GM19372 (cell line): ENCODE measurements around the gene ACCSL.
A peak's percentile ranks its signal among the peaks of the same experiment; 100 is the strongest.

Experiments
- ATAC-seq: cut with Tn5 transposase; IDR thresholded peaks from one replicate; pipeline ENCODE4 v1.9.1; 2021; ENCODE audit warnings: mild to moderate bottlenecking, low read depth, moderate library complexity; ENCODE audit not compliant: unreplicated experiment

The ACCSL gene

DNA sequence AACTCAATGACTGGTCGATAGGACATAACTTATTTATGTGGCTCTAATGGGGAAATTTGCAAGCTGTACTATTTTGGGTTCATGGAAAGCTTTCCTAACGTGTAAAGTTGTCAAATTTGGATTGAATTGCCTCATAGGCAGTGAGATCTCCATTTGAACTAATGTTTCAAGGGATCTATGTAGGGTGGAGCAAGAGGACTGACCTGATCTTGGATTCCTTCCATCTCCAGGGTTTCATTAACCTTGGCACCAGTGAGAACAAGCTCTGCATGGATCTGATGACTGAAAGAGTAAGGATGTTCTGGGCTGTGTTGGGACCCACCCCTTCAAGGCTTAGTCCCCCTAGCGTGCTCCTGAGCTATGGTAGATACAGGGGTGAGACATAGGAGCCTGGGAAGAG, 2.1 kb downstream of the ACCSL start:
- ATAC-seq: no peak

GRCh38 chr11:44051171-44051570, 3.4 kb downstream of the ACCSL start:
- ATAC-seq: no peak

DNA sequence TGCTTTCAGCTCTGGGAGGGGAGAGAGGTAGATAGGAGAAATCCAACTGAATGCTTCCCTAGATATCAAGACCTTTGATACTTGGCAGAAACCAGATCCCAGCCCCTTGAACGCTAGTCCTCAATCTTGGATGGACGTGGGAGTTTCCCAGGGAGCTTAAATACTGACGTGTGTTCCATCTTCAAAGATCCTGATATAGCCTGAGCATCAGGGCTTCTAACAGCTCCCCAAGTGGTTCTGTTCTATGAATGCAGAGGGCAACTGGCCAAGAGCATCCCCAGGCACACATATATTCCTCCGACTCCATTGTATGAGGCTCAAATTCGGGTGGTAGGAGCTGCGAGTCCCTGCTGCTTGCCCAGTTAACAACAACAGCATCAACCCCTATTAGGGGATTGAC, 9.6 kb downstream of the ACCSL start:
- ATAC-seq: no peak

- no peak for ATAC-seq
These were observed 10.5 kb downstream of the ACCSL start for GRCh38 chr11:44058275-44058674.

- no peak for ATAC-seq
These were observed 17.4 kb downstream of the ACCSL start for GRCh38 chr11:44065161-44065661.

DNA sequence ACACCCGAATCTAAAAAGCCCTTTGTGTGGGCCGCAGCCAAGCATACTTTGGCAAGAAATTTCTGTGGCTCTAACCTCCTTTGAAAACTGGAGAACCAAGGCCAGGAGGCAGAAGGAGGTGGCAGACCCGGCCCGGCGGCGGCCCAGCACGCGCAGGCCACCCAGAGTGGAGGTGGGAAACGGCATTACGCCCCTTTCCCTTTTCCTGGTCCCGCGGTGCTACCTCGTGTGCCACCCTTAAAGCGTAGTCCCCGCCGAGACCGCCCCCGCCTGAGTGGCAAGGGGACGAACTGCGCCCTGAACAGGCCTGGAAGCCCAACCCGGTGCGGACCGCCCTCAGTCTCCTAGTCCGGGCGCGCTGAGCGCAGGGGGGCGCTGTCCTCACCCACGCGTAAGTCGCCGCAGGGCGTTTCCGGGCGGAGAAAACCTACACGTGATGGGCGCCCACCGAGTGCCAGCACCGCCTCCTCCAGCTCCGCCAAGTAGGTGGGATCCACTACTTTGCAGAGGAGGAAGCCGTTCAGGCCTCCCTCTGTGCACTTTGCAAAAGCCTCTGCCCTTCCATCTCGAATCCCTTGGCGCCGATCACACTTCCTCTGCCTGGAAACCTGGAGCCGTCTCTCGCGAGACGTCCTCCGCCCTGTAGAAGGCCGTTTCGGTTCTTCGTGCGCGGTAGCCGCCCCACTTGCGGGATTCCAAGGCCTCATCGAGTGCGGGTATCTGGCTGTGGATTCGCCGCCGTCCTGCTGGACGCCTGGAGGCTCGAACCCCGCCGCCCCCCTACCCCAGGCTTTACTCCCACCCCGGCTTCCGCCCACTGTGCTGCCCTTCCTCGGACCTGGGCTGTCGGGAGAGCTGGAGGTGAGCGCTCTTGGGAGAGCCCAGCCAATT, 18.3 kb downstream of the ACCSL start, which contains the start of gene ACCS:
TSS of gene ACCS (plus strand) at position 430 of the 891 bp plus-strand sequence. CDS start 1,358 bp downstream, outside the sequence.
- peak; percentile 95 for ATAC-seq

- ATAC-seq: no peak
These were observed 19.0 kb downstream of the ACCSL start for GRCh38 chr11:44066732-44067141.

GRCh38 chr11:44067266-44067665, 19.5 kb downstream of the ACCSL start:
- ATAC-seq: no peak

DNA sequence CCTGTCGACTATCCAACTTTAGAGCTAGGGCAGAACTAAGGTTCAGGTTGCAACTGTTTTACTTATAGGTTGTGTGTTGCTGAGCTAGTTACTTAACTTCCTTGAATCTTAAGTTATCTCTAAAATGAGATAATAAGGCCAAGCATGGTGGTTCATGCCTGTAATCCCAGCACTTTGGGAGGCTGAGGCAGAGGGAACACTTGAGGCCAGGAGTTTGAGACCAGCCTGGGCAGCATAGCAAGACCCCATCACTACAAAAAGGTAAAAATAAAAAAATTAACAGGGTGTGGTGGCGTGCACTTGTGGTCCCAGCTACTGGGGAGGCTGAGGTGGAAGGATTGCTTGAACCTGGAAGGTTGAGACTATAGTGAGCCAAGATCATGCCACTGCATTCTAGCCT, 20.4 kb downstream of the ACCSL start:
- ATAC-seq: no peak

- no peak for ATAC-seq
These were observed 23.4 kb downstream of the ACCSL start for GRCh38 chr11:44071157-44071556.

- no peak for ATAC-seq
These were observed 25.2 kb downstream of the ACCSL start for GRCh38 chr11:44072757-44073658.

- no peak for ATAC-seq
These were observed 31.0 kb downstream of the ACCSL start for GRCh38 chr11:44078794-44079193.

GRCh38 chr11:44079376-44079775, 31.6 kb downstream of the ACCSL start:
- ATAC-seq: no peak

DNA sequence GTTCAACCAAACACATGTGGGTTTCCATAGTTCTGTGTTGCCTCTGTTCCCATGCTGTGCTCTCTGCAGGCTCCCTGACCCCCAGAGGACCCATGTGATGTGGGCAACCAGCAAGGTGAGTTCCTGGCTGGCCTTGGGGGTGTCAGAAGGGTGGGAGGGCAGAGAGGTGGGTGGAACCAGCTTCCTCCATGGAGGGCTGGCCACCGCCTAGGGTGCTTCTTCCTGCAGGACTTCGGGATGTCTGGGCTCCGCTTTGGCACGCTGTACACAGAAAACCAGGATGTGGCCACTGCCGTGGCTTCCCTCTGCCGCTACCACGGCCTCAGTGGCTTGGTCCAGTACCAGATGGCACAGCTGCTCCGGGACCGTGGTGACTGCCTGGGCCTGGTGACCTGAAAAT, 33.2 kb downstream of the ACCSL start:
- no peak for ATAC-seq

GRCh38 chr11:44082645-44083044, 34.9 kb downstream of the ACCSL start:
- no peak for ATAC-seq

DNA sequence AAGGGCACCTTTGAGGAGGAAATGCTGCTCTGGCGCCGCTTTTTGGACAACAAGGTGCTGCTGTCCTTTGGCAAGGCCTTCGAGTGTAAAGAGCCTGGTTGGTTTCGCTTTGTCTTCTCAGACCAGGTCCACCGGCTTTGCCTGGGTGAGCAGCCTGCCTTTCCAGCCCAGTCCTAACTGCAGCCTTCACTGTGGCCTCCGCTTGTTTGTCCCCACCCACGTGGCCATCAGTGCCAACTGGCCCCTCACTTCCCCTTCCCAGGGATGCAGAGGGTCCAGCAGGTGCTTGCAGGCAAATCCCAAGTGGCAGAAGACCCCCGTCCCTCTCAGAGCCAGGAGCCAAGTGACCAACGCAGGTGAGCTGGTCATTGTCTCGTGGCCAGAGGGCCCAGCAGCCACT, 35.7 kb downstream of the ACCSL start:
- no peak for ATAC-seq

- no peak for ATAC-seq
These were observed 36.1 kb downstream of the ACCSL start for GRCh38 chr11:44083906-44084305.

- no peak for ATAC-seq
These were observed 37.5 kb downstream of the ACCSL start for GRCh38 chr11:44085330-44085729.

GRCh38 chr11:44088377-44088776, 40.6 kb downstream of the ACCSL start:
- ATAC-seq: no peak

- ATAC-seq: no peak
These were observed 41.1 kb downstream of the ACCSL start for GRCh38 chr11:44088871-44089270.

GRCh38 chr11:44090539-44090938, 42.8 kb downstream of the ACCSL start:
- ATAC-seq: no peak
